Uterus (tissue), 2 donors: ENCODE data around the gene MTMR6.

Experiments used
- POLR2A ChIP-seq, 2 donors: fragments of 450-650 bp; IDR thresholded peaks; one replicate each; pipeline ENCODE4 v1.6.1; 2016; ENCODE audit warnings: antibody characterized with exemption in 2 of 2, mild to moderate bottlenecking in 1 of 2, moderate library complexity in 1 of 2
- TF ChIP-seq, protein P1 (sequence below), 4 experiments: fragments of 200-600 bp in 2 of 4; fragments of 450-650 bp in 2 of 4; sonication (generic) in 2 of 4; IDR thresholded peaks; one replicate each; pipeline ENCODE4 v1.5.1; 2016 to 2019; ENCODE audit warnings: antibody characterized with exemption in 4 of 4, mild to moderate bottlenecking in 2 of 4, moderate library complexity in 1 of 4

DNA sequence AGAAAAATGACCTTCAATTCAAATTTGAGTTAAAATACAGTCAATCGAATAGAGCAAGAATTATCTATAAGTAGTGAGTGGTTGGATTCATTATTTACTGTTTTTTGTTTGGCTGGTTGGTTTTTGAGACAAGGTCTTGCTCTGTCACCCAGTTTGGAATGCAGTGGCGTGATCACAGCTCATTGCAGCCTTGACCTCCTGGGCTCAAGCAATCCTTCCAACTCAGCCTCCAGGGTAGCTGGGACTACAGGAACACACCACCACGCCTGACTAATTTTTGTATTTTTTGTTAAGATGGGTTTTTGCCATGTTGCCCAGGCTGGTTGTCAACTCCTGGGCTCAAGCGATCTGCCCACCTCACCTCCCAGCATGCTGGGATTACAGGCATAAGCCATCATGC is 25.0 kb downstream of the MTMR6 start:
- TF ChIP-seq, protein P1, sequence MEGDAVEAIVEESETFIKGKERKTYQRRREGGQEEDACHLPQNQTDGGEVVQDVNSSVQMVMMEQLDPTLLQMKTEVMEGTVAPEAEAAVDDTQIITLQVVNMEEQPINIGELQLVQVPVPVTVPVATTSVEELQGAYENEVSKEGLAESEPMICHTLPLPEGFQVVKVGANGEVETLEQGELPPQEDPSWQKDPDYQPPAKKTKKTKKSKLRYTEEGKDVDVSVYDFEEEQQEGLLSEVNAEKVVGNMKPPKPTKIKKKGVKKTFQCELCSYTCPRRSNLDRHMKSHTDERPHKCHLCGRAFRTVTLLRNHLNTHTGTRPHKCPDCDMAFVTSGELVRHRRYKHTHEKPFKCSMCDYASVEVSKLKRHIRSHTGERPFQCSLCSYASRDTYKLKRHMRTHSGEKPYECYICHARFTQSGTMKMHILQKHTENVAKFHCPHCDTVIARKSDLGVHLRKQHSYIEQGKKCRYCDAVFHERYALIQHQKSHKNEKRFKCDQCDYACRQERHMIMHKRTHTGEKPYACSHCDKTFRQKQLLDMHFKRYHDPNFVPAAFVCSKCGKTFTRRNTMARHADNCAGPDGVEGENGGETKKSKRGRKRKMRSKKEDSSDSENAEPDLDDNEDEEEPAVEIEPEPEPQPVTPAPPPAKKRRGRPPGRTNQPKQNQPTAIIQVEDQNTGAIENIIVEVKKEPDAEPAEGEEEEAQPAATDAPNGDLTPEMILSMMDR (IDR thresholded peaks at IDR 0.05), result no peak
- TF ChIP-seq POLR2A (IDR thresholded peaks at IDR 0.05), result no peak
